HG02610 (cell line): ENCODE measurements around the gene LLGL1.

ENCODE experiments used
- ATAC-seq: cut with Tn5 transposase; IDR thresholded peaks from one replicate; pipeline ENCODE4 v1.9.1; 2021; ENCODE audit warnings: mild to moderate bottlenecking, moderate library complexity; ENCODE audit not compliant: unreplicated experiment

The LLGL1 gene

DNA sequence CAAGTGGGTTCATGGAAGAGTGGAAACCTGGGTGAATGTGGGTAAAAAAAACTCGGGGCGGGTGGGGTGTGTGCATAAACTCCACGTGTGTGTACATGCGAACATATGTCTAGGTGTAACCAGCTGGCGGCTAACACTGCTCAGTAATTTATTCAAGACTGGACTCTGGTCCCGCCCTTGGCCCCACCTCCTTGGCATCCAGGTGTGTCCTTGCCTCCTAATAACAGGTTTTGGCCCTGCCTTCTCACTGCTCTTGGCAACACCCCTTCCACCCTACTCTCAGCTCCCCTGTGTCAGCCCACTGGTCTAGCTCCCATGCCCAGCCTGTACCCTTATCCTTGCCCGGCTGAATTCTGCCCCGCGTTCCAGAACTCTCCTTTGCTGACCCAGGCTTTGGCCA, 24.8 kb downstream of the LLGL1 start:
- ATAC-seq: no peak

DNA sequence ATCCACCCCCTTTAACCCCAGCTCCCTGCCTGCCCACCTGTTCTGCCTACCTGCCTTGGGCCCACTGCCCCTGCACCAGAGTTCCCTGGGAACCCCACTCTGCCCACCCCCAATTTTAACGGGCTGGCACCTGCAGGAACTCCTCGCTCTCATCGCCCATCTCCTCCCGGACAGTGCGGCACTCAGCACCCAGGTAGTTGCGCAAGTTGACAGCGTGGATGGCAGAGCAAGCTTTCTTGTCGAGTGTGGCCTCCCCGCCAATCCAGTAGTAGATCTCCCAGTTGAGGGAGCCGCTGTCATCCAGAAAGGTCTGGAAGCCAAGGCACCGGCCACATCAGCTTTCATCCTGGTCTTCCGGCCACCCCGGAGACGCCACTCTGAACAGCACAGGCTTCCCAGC, 25.3 kb downstream of the LLGL1 start:
- ATAC-seq: no peak

DNA sequence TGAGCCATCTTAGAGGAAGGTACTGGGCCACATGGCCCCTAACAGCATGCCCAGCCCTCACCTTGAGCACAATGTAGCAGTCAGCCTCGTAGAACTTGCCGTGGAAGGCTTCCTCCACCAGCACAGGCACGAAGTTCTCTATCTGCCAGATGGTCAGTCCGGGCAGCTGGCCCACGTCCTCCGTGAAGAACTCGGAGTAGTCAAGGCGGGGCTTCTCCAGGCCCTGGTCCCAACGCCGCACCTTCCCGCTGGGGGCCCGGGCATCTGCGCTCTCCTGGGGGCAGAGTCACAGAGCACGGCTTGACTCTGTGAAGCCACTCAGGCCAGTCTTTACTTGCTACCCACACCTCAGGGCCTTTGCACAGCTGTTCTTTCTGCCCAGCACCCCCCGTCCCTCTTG, 25.8 kb downstream of the LLGL1 start:
- ATAC-seq: no peak

DNA sequence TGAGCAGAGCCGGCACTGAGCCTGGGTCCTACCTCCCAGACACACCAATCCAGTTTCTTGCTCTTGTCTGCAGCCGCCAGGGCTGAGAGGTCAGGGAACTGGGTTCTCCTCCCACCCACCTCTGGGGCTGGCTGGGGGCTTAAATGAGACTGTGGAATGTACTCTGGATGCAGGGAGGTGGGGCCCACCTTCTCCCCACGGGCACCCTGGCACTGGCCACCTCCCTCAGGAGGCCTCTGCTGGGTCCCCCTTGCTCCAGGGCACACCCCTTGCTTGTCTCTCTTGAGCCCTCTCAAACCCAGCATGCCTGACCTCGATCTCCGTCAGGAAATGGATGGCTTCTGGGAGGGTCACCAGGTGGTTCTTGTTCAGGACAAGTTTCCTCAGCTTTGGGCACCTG, 26.7 kb downstream of the LLGL1 start:
- ATAC-seq: no peak

DNA sequence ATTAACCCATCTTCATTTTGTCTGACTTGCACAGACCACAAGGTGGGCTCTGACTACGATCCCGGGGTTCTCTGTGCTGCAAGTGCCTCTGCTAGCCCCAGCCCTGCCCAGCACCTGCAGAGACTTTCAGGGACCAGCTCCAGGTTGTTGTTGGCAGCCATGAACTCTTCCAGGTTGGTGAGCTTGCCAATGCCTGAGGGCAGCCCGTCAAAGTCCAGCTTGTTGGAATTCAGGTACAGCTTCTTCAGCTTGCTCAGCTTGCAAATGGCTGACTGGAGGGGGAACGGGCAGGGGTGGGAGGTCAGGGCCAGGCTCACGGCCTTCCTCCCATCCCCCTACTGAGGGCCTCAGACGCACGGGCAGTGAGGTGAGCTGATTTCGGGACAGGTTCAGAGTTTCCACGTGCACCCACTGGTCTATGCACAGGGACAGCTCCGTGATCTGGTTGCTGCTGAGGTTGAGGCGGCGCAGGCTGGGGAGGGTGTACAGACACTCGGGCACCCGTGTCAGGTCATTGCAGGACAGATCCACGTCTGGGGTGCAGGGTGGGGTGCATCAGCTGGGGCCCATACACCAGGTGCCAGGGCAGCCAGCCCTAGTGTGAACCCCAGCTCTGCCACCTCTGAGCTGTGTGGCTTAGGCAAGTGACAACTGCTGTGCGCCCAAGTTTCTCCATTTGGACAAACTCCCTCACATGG, 27.9 kb downstream of the LLGL1 start:
- no peak for ATAC-seq

DNA sequence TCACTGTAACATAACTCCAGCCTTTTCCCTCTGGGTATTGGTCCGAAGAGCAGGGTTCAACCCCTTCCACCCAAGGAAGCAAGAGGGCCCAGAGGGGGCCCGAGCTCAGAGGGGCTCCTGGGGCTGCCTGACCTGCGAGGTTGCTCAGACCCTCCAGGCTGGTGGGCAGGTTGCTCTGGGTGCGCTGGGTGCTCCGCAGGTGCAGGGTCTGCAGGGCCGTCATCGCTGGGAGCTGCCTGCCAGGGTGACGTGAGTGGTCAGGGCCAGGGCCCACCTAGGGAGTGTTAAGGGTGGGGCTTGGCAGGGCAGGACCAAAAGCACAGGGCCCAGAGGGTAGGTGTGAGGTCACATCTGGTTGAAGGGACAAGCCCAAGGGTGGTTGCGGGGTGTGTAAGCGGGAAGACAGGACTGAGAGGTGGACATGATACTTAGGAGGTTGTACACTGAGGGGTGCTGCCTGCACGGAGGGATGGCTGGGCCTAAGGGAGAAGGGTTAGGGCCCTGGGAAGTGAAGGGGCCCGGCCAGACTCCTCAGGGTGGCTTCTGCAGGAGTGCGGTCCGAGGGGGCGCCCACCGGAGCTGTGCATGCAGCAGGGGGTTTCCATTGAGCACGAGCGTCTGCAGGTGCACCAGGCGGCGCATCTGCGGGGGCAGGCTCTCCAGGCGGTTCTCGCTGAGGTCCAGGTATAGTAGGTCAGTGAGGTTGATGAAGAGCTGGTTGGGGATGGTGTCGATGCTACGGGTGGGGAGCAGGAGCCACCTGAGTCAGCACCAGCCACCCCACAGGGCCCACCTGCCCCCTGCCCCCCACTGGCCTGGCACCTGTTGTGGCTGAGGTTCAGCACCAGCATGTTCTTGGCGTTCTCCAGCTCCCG, 28.7 kb downstream of the LLGL1 start:
- no peak for ATAC-seq

DNA sequence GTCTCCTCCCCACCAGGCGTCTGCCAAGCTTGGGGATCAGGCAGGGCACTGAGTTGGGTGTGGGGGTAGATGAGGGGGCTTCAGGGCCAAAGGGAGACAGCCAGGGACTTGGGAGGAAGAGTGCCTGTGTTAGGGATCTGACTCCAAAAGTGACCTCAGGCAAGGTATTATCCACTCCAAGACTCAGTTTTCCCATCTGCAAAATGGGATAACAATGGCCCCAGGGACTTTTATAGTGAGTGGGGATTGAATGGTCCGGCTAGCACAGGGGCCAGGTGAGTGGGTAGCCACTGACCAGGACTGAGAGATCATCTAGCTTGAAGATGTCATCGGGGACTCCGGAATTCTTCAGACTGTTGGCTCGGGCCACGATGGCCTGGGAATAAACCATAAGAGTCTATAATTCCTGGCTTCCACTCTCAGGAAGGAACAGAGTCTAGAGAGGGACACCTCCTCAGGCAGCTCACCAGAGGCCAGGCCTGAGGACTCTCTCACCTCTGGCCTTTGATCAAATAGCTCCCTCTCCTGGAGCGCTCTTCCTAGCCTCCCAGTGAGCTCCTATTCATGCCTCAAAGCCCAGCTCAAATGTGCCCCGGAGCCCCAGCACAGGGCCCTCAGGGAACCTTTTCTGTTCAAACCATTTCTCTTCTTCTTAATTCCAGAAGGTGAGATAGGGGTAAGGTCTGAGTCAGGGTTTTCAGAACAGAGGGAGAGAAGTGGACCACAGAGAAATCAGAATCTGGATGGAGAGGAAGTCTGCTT, 29.6 kb downstream of the LLGL1 start:
- ATAC-seq: no peak

DNA sequence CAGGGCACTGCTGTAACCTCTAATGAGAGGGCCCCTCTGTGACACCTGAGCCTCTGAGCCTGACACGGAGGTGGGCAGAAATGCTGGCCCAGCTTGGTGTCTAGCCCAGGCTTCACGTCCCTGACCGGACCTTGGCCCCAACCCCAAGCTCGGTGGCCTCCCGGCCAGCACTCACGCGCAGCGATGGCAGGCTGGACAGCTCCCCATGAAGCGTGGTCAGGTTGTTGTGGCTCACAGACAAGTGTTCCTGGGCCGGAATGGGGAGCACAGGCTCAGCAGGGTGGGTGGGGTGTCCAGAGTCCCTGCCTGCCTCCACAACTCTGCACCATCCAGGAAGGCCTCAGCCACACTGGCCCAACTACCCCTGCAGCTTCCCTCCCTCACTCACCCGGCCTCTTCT, 30.9 kb downstream of the LLGL1 start:
- no peak for ATAC-seq

DNA sequence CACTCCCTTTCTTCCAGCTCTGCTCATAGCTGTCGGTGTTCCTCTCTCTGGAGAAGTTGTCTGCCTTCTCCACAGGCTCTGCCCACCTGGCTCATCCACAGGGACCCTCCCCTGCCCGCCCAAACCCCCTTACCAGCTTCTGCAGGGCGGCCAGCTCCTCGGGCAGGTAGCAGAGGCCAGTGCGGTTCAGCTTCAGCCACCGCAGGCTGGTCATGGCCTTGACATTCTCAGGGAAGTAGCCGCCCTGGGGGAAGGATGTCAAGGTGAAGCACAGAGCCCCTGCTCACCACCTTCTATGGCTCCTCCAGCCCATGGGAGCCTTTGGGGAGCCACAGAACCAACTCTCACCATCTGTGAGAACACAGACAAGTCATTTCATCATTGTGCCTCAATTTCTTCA, 31.3 kb downstream of the LLGL1 start:
- no peak for ATAC-seq

DNA sequence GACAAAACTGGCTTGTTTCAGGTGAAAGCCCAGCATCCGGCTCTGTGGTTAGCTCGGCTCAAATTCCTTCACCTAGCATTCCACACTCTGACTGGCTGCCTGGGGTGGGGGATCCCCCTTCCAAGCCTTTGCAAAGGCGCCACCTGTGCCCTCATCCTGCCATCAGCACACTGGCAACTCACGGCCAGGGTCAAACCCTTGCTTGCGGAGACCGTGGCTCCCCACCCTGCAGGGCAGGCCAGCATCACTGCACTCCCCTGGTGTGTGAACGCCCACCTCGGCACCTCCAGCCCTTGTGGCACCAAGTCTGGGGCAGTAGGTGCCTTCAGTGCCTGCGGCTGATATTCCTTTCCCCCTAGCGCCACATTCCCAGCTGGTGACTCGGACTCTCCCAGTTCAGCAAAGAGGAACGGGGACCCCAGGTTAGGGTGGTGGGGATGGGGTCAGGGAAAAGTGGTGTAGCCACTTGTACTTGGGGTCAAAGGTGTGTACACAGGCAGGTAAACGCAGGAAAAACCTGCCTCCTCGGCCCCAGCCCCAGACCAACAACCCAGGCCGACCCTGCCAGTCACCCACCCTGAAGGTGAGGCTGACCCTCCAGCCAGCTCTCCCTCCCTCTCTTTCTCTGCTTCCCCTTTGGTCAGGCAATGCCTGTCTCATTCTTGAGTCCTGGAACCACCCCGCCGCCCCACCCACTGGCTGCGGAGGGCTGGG, 32.0 kb downstream of the LLGL1 start:
- ATAC-seq: no peak

DNA sequence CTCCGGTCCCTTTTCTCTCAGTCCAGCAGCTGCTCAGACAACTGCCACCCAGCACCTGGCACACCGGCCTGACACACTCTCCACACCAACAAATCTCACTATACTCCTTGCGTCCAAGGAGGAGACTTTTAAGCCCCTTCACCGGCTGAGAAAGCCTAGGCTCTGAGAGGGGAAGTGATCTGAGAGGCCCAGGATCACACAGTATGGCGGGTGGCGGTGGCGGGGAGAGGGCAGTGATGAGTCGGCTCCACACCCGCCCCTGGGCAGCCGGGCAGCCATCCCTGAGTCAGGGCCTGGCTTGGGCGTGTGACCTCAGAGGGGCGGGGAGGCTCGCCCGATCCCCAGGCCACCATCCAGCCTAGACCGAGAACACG, 32.5 kb downstream of the LLGL1 start:
- ATAC-seq: peak; percentile 28

DNA sequence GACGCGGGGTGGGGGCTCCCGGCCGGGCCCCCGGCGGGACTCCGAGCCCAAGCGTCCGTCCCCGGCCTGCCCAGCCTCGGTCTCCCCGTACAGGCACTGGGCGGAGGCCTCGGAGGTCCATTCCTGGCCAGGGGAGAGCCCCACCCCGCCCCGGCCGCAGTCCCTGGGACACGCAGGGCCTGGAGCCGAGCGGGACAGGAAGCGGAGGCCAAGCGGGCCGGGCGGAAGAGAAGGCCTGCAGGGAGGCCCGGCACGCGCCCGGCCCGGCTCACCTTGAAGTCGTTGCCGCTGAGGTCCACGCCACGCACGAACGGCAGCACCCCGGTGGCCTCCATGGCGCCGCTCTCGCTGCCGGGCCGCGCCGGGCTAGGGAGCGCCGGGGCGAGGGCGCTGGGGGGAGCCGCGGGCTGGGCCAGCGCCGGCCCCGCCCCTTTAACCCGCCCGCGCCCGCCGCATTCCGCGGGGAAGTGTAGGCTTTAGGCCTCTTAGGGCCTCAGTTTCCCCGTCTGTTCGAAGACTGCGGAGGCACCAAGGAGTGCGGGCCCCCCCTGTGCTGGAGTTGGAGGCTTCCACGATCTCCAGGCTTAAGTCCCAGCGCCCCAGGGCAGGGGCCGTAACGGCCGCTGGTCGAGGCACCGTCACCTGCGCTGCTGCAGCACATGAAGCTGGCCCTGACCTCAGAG, 33.1 kb downstream of the LLGL1 start, which contains the start of gene FLII:
TSS of gene FLII (minus strand) at position 383 of the 683 bp plus-strand sequence. CDS start at position 335, 48 bp downstream.
- ATAC-seq: peak; percentile 32

DNA sequence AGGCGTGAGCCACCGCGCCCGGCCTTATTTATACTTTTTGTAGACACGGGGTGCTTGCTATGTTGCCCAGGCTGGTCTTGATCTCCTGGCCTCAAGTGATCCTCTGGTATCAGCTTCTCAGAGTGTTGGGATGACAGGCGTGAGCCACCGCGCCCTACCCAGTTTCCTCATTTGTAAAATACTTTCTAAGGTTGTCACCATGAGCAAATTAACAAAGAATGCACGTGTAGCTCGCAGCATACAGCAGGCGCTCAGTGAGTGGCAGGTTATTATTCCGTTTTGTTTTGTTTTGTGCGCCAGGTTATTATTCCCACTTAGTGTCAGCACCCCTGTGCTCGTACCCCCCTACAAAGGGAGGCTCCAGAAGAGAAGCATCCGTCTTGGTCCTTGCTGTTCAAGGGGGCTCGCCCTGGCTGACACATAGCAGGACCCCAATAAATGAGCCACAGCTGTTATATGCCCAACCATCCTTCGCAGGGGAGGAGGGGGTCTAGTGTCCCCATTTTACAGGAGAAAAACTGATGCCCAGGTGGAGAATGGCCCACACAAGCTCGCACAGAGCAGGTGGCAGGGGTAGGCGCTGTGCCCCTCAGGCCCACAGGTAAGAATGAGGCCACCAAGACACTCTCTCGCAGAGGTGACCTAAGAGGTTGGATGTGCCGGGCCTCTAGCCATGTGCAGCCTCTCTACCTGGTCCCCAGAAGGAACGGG, 34.3 kb downstream of the LLGL1 start:
- ATAC-seq: no peak

DNA sequence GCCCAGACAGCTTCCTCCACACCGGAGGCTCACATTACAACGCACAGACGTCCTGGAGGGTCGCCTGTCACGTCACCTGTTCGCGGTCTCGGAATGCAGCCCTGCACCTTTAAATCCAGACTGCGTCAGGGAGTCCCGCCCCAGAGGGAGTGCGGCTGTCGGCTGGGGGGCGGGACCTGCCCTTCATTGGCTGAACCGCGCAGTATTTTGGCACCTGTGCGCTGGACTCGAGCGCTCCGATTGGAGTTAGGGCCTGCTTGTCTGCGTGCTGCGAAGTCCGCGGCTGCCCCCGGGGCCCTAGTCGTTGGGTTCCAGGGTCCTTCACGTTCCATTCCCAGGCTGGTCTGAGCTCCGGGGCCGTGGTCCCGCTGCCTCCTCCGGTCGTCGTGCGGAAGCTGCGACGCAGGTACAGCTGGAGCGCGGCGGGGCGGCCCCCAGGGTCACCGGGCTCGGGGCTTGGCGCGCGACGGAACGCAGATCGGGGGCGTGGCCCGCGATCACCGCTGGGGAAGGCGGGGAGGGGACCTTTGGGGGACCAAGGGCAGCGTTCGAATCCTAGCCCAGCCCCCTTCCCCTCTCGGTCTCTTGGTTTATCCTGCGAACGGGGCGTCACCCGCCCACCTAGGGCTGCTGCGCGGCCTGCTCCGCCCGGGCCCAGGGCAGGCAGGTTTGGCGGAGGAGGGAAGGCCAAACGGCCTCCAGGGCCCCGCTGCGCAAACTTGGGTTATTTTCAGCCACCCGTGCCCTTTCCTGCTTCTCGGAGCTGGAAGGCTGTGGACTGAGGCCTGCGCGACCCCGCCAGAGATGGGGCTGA, 35.1 kb downstream of the LLGL1 start, which contains the start of gene MIEF2:
TSS of gene MIEF2 (plus strand) at position 331 of the 814 bp plus-strand sequence. CDS start 2,059 bp downstream, outside the sequence.
- ATAC-seq: peak; percentile 85

DNA sequence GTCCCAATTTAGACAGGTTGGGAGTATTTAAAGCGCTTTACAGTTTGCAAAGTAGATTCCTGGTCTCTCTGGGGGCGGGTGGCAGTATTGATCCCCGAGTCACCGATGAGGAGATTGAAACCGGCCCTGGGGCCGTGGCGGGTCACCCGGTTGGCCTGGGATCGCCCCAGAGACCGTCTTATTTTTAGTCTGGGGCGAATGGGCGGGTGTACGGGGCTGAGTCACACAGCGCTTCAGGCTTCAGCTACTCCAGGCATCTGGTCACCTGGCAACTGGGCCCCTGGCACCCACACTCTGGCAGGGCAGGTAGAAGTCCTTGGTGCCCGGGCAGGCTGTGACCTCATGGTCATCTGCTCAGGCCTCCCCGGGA, 35.7 kb downstream of the LLGL1 start:
- ATAC-seq: no peak

DNA sequence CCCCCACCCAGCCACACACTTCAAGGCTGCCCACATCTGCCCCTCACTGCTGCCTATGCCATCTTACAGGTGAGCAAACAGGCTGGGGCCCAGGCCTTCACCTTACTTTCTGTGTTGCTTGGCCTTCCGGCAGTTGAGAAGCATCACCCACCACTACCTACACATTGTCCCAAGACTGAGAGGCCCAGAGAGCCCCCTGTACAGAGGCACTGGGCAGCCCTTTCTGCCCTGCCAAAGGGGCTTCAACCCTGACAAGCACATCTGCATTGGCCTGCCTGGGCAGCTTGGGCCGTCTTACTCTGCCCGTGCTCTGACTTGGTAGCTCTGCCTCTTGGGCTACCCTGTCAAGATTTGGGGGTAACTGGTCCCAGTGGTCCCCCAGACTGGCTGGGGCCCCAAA, 36.2 kb downstream of the LLGL1 start:
- no peak for ATAC-seq

DNA sequence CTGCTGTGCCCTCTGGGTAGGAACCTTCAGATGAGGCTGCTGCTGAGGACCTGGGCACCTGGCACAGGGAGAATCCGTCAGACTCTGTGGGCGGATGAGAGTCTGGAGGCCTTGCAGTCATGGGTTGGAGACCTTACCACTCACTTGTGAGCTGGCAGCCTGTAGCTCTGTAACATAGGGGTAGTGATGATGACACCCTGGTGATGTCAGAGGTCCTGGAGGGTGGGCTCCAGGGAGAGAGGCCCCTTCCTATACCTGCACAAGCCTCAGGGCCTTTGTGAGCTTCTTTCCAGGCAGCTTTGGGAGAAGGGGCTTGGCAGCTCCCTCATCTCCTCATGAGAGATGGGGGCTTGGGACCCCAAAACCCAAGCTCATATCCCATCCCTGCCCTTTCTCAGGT, 36.7 kb downstream of the LLGL1 start:
- ATAC-seq: no peak

DNA sequence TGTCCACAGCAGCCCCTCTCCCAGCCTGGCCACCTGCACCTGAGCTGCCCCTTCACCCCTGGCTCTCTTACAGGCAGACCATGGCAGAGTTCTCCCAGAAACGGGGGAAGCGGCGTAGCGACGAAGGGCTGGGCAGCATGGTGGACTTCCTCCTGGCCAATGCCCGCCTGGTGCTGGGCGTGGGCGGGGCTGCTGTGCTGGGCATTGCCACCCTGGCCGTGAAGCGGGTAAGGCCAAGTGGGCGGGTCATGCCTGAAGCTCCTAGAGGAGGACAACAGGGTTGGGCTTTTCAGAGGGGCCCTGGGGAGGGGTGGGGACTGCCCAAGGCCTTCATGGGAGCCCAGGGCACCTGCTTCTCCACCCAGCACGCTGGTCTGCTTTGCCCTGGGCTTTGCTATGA, 37.2 kb downstream of the LLGL1 start:
- no peak for ATAC-seq
